ENCODE results near the gene ACTR5.

ACTR5 gene

DNA sequence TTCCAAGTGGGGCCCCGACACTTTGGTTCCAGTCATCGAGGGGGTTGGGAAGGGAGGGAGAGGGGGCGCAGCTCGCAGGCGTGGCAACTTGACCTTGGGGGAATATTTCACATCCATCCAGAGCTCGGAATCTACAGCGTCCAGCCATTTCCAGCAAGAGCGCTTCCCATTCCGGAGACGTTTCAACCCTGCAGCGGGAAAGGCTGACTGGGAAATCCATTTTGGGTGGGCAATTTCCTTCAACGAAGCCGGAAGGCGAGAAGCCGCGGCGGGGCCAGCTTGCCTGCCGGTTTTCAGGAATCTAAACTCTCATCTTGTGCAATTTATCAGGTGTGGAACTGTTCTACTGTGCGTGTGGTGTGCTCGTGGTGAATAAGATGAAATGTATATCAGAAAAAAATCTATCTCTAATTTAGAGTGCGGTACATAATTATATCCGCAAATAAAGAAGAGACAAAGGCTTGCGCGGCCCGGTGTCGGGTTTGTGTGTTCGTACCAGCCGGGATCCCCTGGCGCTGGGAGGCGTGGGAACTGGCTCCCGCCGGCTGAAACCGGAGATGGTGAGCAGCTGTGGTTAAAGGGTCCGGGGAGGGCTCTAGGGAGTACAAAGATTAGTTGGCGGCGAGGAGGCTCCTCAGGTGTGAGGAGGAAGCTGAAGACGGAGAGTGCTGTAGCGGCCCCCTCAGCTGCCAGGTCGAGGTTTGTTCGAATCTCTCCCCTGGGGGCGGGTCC lies 19.2 kb upstream of the ACTR5 start:
- no peak for DNase-seq

DNA sequence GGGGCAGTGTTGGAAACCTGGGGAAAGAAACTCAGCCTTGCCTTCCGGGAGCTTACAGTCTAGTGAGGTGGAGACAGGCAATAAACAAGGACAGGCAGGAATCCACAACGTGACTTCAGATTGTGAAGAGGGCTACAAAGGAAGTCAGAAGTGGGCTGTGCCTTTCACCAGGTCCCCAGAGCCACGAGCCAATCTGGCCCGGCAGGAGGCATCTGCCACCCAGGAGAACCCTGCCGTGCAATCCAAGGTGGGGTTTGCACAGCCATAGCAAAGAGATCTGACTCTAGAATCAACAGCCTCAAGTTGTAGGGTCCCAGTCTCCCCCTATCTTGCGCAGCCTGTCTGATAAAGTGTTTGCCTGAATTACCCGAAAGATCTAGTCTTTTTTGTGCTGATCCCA lies 18.5 kb upstream of the ACTR5 start:
- no peak for DNase-seq

DNA sequence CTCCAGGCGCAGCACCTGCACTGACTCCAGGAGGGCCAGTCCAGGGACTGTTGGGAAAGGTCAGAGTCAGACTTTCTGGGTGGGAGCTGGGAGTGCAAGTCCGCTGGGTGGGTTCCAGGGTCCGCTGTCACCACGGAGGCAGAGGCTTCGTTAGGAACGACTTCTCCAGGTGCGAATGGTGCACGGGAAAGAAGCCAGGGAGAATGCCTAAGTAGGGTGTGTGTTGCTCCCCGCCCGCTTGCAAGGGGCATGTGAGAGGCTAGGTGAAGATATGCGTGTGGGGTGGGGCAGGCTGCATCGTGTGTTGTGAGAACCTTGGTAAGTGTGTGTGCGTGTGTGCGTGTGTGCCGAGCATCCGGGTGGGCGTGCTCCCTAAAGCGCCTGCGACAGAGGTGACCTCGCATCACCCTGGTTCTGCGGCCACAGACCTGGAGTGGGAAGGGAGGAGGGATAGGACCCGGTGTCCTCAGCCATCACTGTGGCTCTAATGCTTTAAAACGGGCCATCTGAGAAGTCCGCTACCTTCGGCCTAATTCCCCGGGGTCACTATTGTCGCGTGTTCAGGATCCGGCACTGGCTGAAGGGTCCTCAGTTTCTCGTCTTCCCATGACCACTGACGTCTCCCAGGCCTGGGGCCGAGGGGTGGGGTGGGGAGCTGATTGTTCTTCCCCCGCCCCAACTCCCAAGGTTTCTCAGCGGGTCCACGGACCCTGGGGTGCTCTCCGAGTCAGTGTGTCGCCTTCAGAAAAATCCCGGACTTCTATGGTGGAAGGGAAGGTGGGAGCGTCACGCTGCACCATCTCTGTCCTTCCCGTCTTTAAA lies 17.9 kb upstream of the ACTR5 start:
- DNase-seq, result no peak

DNA sequence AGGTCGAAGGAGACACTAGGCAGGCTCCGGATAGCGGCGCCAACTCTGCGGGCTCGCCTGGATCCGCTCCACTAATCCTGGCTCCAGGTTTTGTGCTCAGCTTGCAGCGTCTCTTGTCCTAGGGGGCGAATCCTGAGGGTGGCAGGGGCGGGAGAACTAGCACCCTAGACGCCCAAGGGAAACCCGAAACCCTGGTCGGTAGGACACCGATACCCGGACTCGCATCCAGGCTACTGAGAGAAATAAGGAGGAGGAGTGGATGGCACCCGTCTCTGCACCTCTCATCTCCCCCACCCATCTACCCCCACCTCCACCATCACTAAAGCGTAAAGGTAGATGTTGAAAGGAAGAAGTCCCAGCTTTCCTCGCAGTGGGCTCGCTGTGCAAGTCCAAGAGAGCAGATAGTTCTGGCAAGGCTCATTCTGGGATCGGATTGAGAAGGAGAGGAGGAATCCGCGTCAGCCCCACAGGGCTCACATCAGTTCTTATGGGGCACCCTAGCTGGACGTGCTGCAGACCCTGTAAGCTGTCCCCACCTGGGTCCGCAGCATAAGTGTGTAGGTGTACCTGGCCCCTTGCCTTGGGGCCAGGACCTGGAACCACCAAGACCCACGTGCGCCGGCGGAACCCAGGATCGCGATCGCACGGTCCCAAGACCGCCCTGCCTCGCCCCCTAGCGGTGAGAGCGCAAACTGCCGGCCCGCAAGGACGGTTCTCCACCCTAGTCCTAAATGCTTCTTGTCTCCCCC lies 17.1 kb upstream of the ACTR5 start:
- peak; percentile 47 for DNase-seq

DNA sequence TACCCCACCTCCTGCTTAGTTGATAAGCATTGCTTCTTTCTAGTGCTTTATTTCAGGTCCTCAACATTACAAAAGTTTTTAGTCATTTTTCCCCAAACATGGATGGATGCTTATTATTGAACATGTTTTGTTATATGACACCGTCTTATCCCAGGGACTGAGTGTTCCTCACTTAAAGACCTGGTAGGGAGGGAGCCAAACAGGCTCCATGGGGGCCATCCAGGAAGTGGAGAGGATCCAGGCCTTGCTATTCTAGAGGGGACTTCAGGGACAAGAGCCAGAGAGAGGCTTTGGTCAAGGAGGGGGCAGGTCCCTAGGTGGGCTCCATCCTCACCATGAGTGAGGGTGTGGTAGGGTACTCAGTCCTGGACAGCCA lies 16.5 kb upstream of the ACTR5 start:
- DNase-seq, result no peak

DNA sequence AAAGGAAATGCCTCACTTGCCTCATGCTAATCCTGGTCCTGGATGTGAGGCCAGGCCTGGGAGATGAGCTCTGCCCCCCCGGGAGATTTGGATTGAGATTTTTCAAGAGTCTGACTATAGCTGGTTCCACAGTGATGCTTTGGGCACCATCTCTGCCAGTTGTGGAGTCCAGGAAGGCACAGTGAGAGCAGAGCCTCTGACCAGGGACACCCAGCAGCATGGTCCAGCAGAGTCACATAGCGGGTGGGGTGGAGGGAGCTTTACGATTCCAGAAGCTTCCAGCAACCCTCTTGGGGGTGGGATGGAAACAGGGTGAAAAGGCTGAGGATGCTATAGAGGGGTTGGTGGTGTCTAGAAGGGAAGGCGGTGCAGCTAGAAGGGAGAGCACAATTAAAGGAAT lies 15.3 kb upstream of the ACTR5 start:
- no peak for DNase-seq

DNA sequence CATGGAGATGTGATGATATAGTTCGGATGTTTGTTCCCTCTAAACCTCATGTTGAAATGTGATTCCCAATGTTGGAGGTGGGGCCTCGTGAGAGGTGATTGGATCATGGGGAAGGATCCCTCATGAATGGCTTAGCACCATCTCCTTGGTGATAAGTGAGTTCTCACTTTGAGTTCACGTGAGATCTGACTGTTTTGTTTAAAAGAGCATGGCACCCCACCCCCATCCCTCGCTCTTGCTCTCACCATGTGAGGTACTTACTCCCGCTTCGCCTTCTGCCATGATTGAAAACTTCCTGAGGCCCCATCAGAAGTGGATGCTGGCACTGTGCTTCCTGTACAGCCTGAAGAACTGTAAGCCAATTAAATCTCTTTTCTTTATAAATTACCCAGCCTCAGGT lies 13.1 kb upstream of the ACTR5 start:
- DNase-seq, result no peak

DNA sequence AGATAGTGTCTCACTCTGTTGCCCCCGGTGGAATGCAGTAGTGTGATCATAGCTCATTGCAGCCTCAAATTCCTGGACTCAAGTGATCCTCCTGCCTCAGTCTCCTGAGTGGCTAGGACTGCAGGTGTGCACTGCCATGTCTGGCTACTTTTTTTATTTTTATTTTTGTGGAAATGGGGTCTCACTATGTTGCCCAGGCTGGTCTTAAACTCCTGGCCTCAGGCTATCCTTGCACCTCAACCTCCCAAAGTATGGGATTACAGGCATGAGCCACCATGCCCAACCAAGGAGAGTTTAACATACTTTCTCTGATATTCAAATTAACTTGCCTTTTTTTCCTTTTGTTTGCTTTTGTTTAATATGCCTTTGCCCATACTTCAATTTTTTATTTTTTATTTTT lies 10.4 kb upstream of the ACTR5 start:
- no peak for DNase-seq

DNA sequence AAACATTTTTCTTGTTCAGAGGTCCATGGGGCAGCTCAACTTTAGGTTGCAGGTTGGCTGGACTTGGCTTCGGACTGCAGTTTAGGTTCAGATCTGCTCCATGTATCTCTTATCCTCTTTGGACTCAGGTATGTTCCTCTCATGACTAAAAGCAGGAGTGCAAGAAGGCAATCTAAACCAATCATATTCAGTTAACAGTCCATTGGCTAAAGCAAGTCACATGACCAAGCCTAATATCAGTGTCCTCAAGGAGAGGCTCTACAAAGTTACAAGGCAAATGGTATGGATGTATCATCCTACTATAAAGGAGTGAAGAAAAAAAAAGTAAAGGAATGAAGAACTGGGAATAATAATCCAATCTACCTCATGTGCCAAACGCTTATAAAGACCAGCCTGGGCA lies 2.5 kb upstream of the ACTR5 start:
- no peak for DNase-seq

DNA sequence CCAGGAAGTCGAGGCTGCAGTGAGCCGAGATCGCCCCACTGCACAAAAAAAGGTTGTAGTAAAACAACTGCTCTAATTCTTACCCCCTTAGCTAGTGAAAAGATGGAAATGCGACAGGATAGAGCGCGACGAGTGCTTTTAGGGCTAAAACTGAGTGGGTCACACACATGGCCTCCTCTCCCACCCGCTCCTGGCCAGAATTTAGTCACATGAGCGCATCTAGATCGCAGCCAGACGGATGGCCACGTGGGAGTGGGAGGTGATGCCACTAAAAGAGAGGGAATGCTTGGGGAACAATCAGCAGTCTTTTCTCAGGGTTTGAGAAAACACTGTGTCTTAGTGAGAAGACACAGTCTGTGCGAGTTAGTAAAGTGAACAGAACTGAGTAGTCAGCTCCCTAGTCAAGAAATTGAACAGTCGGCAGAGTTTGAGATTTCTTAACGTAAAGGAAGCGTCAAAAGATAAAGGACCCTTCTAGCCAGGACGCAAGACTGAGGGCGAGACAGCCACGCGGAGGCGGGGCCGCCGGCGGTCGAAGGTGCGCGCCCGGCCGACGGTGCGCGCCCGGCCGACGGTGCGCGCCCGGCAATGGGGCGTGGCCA lies 664 bp upstream of the ACTR5 start:
- DNase-seq, result peak; percentile 6

DNA sequence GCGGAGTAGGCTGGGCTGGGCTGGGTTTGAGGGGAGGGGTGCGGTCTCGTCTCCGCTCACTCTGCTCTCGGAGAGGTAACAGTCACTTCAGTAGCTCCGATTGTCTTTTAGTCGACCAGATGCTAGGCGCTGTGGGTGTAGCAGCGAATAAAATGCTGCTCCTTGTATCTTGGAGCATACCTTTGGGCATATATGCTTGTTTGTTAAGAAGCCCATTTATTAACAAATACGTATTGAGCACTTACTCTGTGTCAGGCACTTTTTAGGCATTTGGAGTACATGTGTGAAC lies 545 bp downstream of the ACTR5 start:
- DNase-seq, result no peak

DNA sequence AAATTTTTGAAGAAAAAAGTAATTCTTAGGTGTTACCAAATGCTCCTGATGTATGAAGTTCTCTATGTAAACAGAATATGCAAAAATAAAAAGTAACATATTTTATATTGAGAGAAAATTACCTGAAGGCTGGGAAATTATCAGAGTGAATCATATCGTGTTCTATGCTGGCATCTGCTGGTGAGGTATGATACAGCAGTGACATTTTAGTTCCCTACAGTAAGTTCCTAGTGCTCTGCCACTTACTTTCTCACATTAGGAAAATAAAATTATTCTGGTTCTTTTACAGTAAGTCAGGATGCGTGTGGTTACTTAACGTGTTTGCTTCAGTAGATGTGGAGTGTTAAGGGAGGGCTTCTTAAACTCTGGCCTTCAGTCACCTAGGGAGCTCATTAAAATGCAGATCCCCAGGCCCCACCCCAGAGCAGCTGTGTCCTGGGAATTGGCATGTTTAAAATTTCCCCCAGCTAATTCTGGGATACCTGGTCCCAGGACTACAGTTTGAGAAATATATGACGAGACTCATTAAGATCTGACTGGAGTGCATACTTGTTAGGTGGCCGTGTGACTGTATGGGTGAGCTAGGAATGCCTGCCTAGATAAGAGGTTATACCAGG lies 3.2 kb downstream of the ACTR5 start:
- DNase-seq, result peak; percentile 31

DNA sequence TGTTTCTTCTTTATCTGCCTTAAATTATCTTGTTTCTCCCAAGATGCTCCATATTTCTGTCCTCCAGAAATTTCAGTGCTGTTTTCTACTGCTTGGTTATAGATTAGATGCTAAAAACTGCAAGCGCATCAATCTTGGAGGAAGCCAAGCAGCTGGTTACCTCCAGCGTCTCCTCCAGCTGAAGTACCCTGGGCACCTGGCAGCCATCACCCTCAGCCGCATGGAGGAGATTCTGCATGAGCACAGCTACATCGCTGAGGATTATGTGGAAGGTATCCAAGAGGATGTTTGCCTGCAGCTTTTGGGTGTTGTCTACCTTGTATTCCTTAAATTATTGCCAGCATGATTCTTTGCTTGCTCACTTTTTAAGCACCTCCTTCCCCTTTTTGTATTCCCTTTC lies 3.8 kb downstream of the ACTR5 start:
- no peak for DNase-seq

DNA sequence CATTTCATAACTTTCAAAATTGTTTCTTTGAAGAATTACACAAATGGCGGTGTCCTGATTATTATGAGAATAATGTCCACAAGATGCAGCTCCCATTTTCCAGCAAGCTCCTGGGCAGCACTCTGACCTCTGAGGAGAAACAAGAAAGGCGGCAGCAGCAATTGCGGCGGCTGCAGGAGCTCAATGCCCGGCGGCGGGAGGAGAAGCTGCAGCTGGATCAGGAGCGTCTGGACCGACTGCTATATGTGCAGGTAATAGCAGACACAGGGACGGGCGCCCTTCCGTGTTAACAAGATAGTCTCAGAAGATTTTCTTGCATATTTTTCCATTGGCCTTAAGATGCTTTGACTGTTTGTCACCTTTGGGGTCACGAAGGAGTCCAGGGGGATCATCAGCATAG lies 6.7 kb downstream of the ACTR5 start:
- no peak for DNase-seq

DNA sequence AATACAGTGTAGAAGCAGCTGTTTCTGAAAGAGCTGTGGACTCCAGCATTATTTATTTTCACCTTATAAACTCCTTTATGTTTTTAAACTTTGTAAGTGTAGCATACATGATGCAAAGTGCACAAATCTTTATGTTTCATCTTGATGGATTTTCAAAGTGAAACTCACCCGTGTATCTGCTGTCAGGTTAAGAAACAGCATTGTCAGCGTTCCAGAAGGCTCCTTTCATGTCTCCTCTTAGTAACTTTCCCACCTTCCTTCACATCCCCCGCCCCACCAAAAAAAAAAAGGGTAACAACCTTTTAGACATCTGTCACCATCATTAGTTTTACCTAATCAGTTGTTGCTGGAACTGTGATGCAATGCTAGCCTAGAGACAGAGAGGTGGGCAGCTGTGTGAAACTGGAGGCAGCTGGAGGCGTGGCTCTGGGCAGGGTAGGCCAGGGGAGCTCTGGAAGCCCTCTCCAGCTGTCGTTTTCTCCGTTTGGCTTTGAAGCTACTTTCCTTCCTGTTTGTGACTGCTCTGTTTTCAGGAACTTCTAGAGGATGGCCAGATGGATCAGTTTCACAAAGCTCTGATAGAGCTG lies 7.2 kb downstream of the ACTR5 start:
- no peak for DNase-seq

DNA sequence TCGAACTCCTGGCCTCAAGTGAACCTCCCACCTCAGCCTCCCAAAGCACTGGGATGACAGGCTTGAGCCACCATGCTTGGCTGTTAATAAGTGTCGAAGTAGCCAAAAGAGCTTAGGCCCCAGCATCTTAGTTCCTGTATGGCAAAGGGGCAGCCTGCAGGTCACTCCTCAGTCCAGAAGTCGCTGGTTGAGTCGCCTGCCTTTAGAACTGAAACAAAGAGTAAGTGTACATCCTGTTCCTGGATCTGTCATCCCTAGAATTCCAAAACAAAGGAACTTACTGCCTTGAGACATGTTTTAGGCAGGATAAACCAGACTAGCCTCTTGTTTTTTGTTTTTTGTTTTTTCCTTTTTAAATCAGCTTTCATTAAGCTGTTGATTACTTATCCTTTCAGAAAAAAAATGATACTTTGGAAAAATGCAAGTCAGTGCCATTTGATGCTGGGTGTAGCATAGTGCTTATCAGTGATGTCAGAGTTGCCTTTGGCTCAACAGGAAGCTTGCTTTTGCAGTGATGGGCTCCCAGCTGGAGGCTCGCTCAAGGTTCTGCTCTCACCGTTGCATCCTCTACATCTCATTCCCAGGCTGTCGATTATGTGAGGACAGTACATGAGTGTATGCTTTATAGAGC lies 9.0 kb downstream of the ACTR5 start:
- no peak for DNase-seq

DNA sequence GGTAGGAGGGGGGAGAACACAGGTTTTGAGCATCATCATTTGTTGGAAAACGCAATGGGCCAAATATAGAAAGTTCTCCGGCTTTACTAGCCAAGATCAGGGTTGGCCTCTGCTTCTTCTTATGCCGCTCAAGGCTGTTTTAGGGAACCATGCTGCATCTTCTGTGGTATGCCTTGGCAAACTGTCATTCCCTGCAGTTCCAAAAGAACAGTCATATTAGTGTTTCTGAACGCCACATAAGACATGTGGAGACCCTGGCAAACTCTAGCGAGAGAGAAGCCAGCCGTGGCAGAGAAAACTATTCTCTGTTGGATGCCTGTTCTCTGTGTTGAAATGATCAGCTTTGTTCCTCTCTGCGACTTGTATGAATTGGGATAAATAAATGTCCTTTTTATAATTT lies 10.8 kb downstream of the ACTR5 start:
- DNase-seq, result no peak

DNA sequence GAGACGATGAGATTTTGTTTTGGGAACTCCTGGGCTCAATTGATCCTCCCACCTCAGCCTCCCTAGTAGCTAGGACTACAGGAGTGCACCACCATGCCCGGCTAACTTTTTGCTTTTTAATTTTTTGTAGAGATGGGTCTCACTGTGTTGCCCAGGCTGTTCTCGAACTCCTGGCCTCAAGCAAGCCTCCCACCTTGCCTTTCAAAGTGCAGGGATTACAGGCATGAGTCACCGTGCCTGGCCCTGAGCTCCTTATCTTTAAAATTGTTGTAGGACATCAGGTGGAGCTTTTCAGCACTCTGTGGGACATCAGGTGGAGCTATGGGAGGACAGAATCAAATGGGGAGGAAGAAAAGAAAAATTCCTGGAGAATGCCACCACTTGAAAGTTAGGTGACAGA lies 12.7 kb downstream of the ACTR5 start:
- no peak for DNase-seq

DNA sequence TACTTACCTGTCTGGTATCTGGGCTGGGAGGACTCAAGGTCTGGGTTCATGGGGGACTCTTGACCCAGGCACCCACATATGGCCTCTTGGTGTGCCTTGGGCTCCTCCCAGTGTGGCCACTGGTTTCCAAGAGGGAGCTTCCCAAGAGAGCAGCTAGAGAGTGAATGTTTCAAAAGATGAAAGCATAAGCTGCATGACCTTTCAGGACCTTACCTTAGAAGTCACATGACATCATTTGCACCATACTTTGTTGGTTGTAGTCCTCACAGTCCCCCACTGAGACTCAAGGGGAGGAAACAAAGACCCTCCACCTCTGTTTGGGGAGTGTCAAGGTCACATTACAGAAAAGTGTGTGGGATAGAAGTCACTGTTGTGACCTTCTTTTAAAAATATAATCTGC lies 13.9 kb downstream of the ACTR5 start:
- no peak for DNase-seq

DNA sequence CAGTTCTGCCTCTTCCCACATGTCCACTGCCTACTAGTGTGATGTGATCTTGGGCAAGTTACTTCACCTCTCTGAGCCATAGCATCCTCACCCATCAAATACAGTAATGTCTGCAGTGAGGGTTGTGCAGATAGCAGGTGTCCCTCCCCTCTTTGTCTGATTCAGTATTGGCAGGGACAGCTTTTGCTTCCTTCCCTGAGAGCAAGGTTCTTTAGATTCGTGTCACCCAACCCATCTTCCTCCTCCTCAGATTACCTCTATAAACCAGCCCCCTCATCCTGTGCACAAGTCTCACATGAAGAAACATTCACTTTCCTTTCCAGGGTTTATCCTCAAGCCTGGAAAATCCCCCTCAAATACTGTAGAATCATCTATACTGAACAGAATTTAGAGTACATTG lies 15.4 kb downstream of the ACTR5 start:
- DNase-seq, result no peak

DNA sequence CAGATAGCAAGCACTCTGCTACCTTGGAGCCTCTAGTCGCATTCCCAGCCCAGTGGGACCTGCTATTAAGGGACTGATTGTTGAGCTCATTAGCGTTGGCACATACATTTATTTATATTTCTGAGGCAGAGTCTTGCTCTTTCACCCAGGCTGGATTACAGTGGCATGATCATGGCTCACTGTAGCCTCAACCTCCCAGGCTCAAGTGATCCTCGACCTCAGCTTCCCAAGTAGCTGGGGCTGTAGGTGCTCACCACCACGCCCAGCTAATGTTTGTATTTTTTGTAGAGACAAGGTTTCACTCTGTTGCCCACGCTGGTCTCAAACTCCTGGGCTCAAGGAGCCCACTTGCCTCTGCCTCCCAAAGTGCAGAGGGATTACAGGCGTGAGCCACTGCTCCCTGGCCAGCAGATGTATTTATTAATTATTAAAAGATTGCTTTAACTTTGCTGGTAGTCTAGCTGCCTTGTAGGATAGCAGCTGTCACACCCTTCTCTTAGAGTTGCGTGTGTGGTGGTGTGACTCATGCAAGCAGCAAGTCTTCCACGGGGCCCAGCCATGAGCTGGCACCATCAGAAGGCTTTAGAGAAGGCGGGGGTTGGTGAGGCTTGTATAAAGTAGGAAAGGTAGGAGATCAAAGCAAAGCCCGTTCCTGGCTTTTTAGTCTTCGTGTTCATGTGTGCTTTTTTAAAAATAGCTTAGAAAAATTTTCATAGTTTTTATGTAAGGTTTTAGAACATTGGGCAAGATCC lies 16.5 kb downstream of the ACTR5 start:
- peak; percentile 83 for DNase-seq

Data from fibroblast of skin of abdomen (primary cell).